HCT116 (cell line): Measurements from ENCODE around the gene ALDH8A1. TPM values are rescaled to one million over a fixed set of nuclear protein-coding genes. Genes with fewer than 3 reads are reported as not detected.

Experiments
- ATAC-seq: fragments of 200-7000 bp; cut with Tn5 transposase; 2 replicates; pipeline ENCODE4 v1.9.1; 2020; ENCODE audit warnings: mild to moderate bottlenecking, moderate library complexity
- Bru-seq: library from RNA; stranded (reverse); fragments of 400-500 nt; gene quantifications from one replicate; lab custom pipeline; 2021; lab: Mats Ljungman, UMichigan
- BruChase-seq, 2 experiments: library from RNA; stranded (reverse); fragments of 400-500 nt; gene quantifications; one replicate each; lab custom pipeline; 2021; lab: Mats Ljungman, UMichigan
- BruUV-seq: library from RNA; stranded (reverse); fragments of 400-500 nt; replicated peaks from 2 replicates; lab custom pipeline; 2021; lab: Mats Ljungman, UMichigan
- CTCF ChIA-PET: fragments of 300-600 bp; sonication (Branson Sonifier 250); formaldehyde crosslinking; loops from one replicate; lab custom pipeline; 2021; ENCODE audit warnings: antibody characterized with exemption; lab: Charles Lee
- POLR2A ChIA-PET: fragments of 300-600, 350-600 bp; sonication (Branson Sonifier 250); formaldehyde crosslinking; loops from one replicate; lab custom pipeline; 2021; ENCODE audit warnings: antibody characterized with exemption; lab: Charles Lee
- RAD21 ChIA-PET, 2 experiments: fragments of 300-600 bp; sonication (Branson Sonifier 250); formaldehyde crosslinking; loops; one replicate each; lab custom pipeline; 2023; ENCODE audit warnings: low total read pairs in 2 of 2; ENCODE audit not compliant: uncharacterized antibody in 2 of 2, unreplicated experiment in 2 of 2, low non-redundant PET in 1 of 2; lab: Charles Lee
- DNase-seq: peaks from one replicate; pipeline ENCODE4 v3.0.0-alpha.2; 2010; ENCODE audit warnings: low read depth, low spot score
- H2AFZ ChIP-seq: fragments of 200-600 bp; shearing (Covaris generic), sonication (generic); 2 replicates; pipeline ENCODE4 v1.6.1; 2017; ENCODE audit warnings: low read depth, mixed run types, mixed read lengths, antibody characterized with exemption, low read length; ENCODE audit not compliant: poor library complexity, severe bottlenecking
- H3K27ac ChIP-seq: 2 replicates; pipeline ENCODE4 v1.5.1; 2012; ENCODE audit warnings: low read depth, low read length
- H3K27me3 ChIP-seq: fragments of 200-600 bp; sonication (generic); 2 replicates; pipeline ENCODE4 v1.6.1; 2016; ENCODE audit warnings: mixed run types, low read length, mixed read lengths; ENCODE audit not compliant: insufficient read depth
- H3K36me3 ChIP-seq, 2 experiments: fragments of 200-500 bp in 1 of 2; fragments of 200-600 bp in 1 of 2; sonication (Bioruptor generic) in 1 of 2; sonication (generic) in 1 of 2; 2 replicates each; pipeline versions ENCODE4 v1.5.1 to v1.6.1; 2014 to 2016; ENCODE audit warnings: low read length in 2 of 2, inconsistent platforms in 1 of 2, mixed read lengths in 1 of 2, mixed run types in 1 of 2; ENCODE audit not compliant: insufficient read depth in 2 of 2, control insufficient read depth in 1 of 2
- H3K4me1 ChIP-seq, 2 experiments: fragments of 200-600 bp in 1 of 2; sonication (generic) in 1 of 2; 2 replicates each; pipeline versions ENCODE4 v1.5.1 to v1.6.1; 2012 to 2017; ENCODE audit warnings: low read length in 2 of 2, inconsistent platforms in 1 of 2, mild to moderate bottlenecking in 1 of 2, mixed read lengths in 1 of 2, mixed run types in 1 of 2, moderate library complexity in 1 of 2; ENCODE audit not compliant: insufficient read depth in 2 of 2, control insufficient read depth in 1 of 2
- H3K4me2 ChIP-seq: fragments of 200-600 bp; sonication (generic); 2 replicates; pipeline ENCODE4 v1.6.1; 2017; ENCODE audit warnings: mixed run types, low read length, mixed read lengths
- H3K4me3 ChIP-seq, 2 experiments: fragments of 200-600 bp in 1 of 2; sonication (generic) in 1 of 2; replicated peaks in 1 of 2; 2 replicates each; pipeline ENCODE4 v1.5.1; 2011 to 2016; ENCODE audit warnings: low read length in 2 of 2, control low read depth in 1 of 2, low read depth in 1 of 2, mild to moderate bottlenecking in 1 of 2, mixed read lengths in 1 of 2, mixed run types in 1 of 2
- H3K79me2 ChIP-seq: fragments of 200-600 bp; sonication (generic); 2 replicates; pipeline ENCODE4 v1.6.1; 2017; ENCODE audit warnings: mild to moderate bottlenecking, mixed run types, low read length, moderate library complexity, mixed read lengths; ENCODE audit not compliant: insufficient read depth
- H3K9ac ChIP-seq: fragments of 200-600 bp; sonication (generic); 2 replicates; pipeline ENCODE4 v1.6.1; 2016; ENCODE audit warnings: low read length, mixed read lengths
- H3K9me2 ChIP-seq: fragments of 200-600 bp; sonication (generic), shearing (Covaris generic); 2 replicates; pipeline ENCODE4 v1.6.1; 2017; ENCODE audit warnings: mixed run types, mild to moderate bottlenecking, moderate library complexity; ENCODE audit not compliant: insufficient read depth
- H3K9me3 ChIP-seq, 2 experiments: fragments of 200-500 bp in 1 of 2; fragments of 200-600 bp in 1 of 2; sonication (Bioruptor generic) in 1 of 2; sonication (generic) in 1 of 2; 2 replicates each; pipeline ENCODE4 v1.6.1; 2014 to 2017; ENCODE audit warnings: low read length in 2 of 2, mixed read lengths in 2 of 2, inconsistent platforms in 1 of 2, low read depth in 1 of 2, mild to moderate bottlenecking in 1 of 2, mixed run types in 1 of 2, moderate library complexity in 1 of 2; ENCODE audit not compliant: control insufficient read depth in 1 of 2, insufficient read depth in 1 of 2
- H4K20me1 ChIP-seq: fragments of 200-600 bp; sonication (generic), shearing (Covaris generic); 2 replicates; pipeline ENCODE4 v1.6.1; 2017; ENCODE audit warnings: mixed run types, mild to moderate bottlenecking, moderate library complexity; ENCODE audit not compliant: insufficient read depth
- ATF3 ChIP-seq: IDR thresholded peaks from 2 replicates; pipeline ENCODE4 v1.6.1; 2012
- CEBPB ChIP-seq: IDR thresholded peaks from 2 replicates; pipeline ENCODE4 v1.6.1; 2012; ENCODE audit warnings: low read depth
- CTCF ChIP-seq, 3 experiments: fragments of 200-600 bp in 1 of 3; sonication (generic) in 1 of 3; IDR thresholded peaks in 2 of 3; conservative IDR thresholded peaks in 1 of 3; 2 replicates each; pipeline ENCODE4 v1.5.1; 2012 to 2017; ENCODE audit warnings: low read depth in 2 of 3, low read length in 2 of 3, antibody characterized with exemption in 1 of 3, borderline replicate concordance in 1 of 3, control low read depth in 1 of 3, mild to moderate bottlenecking in 1 of 3, mixed read lengths in 1 of 3, mixed run types in 1 of 3, moderate library complexity in 1 of 3; ENCODE audit not compliant: insufficient read depth in 1 of 3
- ELF1 ChIP-seq: IDR thresholded peaks from 2 replicates; pipeline ENCODE4 v1.6.1; 2012; ENCODE audit warnings: low read depth, borderline replicate concordance
- EZH2 ChIP-seq: fragments of 200-600 bp; sonication (generic); IDR thresholded peaks from 2 replicates; pipeline ENCODE4 v1.6.1; 2017; ENCODE audit warnings: antibody characterized with exemption, mixed run types
- EZH2phosphoT487 ChIP-seq: fragments of 200-600 bp; IDR thresholded peaks from 2 replicates; pipeline ENCODE4 v1.6.1; 2018; ENCODE audit warnings: antibody characterized with exemption, borderline replicate concordance
- JUND ChIP-seq: IDR thresholded peaks from 2 replicates; pipeline ENCODE4 v1.6.1; 2012
- POLR2A ChIP-seq: IDR thresholded peaks from 2 replicates; pipeline ENCODE4 v1.7.0; 2011; ENCODE audit warnings: borderline replicate concordance; ENCODE audit not compliant: insufficient read depth, insufficient read length; ENCODE audit errors: extremely low read depth
- POLR2AphosphoS5 ChIP-seq: IDR thresholded peaks from 2 replicates; pipeline ENCODE4 v1.6.1; 2011; ENCODE audit warnings: mild to moderate bottlenecking, low read depth, low read length, moderate library complexity
- SP1 ChIP-seq: IDR thresholded peaks from 2 replicates; pipeline ENCODE4 v1.6.1; 2012; ENCODE audit warnings: low read depth
- TCF7L2 ChIP-seq: IDR thresholded peaks from 2 replicates; pipeline ENCODE4 v1.7.0; 2011; ENCODE audit warnings: borderline replicate concordance, inconsistent platforms; ENCODE audit not compliant: insufficient read depth, insufficient read length; ENCODE audit errors: extremely low read depth
- YY1 ChIP-seq: IDR thresholded peaks from 2 replicates; pipeline ENCODE4 v1.6.1; 2011; ENCODE audit warnings: low read length, low read depth, moderate library complexity, mild to moderate bottlenecking; ENCODE audit not compliant: insufficient replicate concordance; ENCODE audit errors: extremely low read depth
- intact Hi-C: fragments of 100-400 bp; cut with micrococcal nuclease; formaldehyde crosslinking; loops from 2 replicates; pipeline ENCODE4 v1.10.0; 2022
- long read RNA-seq: library from polyadenylated mRNA; unstranded; transcript quantifications from one replicate; pipeline ENCODE4 v2.0.0, GENCODE V29; 2021; ENCODE audit not compliant: unreplicated experiment
- polyA plus RNA-seq: library from polyadenylated mRNA; unstranded; fragments of >200 nt; gene quantifications from 2 replicates; pipeline ENCODE4 v1.2.1, GENCODE V29; 2012; ENCODE audit warnings: missing spikeins
- total RNA-seq: library from RNA; stranded (reverse); gene quantifications from one replicate; pipeline ENCODE4 v1.2.1, GENCODE V29; 2021; ENCODE audit not compliant: unreplicated experiment

The ALDH8A1 gene
- total RNA-seq (1.4 TPM), Bru-seq, nascent RNA (percentile 47 among the genes with signal in this experiment), BruChase-seq, experiment 1, labeled RNA remaining after a 6-hour chase (percentile 66 among the genes with signal in this experiment), BruChase-seq, experiment 2, labeled RNA remaining after a 2-hour chase (percentile 61 among the genes with signal in this experiment)
- polyA plus RNA-seq = 1.2 and 2.3 TPM in 2 replicates
- long read RNA-seq = 0 reads

GRCh38 chr6:134949927-134950326 lies at the start of gene ALDH8A1:
Gene ALDH8A1, minus strand, starts transcription at chr6:134950101. Its CDS starts 48 bp downstream, at chr6:134950053.
- no peaks in the 10 kb centered on the region for H3K9me2 ChIP-seq
- TF ChIP-seq EZH2 (no peak), POLR2A (no peak), EZH2phosphoT487 (no peak), ELF1 (no peak), SP1 (no peak), YY1 (no peak), CTCF (IDR thresholded peaks at IDR 0.05 in 2 of 3, conservative IDR thresholded peaks at IDR 0.05 in 1 of 3; ENCODE audit: borderline replicate concordance in 1 of 3, insufficient read depth in 1 of 3, low read depth in 2 of 3, low read length in 2 of 3) (no peak), CEBPB (no peak), JUND (no peak), TCF7L2 (no peak), ATF3 (no peak), POLR2AphosphoS5 (no peak)
- no peaks in the 10 kb centered on the region for H3K79me2 ChIP-seq
- RAD21 ChIA-PET = no interaction called here
- H3K4me3 ChIP-seq = no peak within 1 kb of the TSS
- H4K20me1 ChIP-seq = no peaks in the 10 kb centered on the region
- H3K27me3 ChIP-seq = no peaks in the 10 kb centered on the region
- no peak within 1 kb of the TSS for H2AFZ ChIP-seq
- intact Hi-C loops = loop anchor here (10.0 kb wide), 1 partner anchor 305 kb away; no protein-coding TSS in a partner anchor
- H3K27ac ChIP-seq = no peak within 1 kb of the TSS
- ATAC-seq (no peak), DNase-seq (no peak)
- H3K4me2 ChIP-seq = no peak within 1 kb of the TSS
- no peaks in the 10 kb centered on the region for H3K36me3 ChIP-seq
- no TSS peak for BruUV-seq
- no peaks in the 10 kb centered on the region; a peak in 1 of 4 replicates for H3K4me1 ChIP-seq
- no peak within 1 kb of the TSS for H3K9ac ChIP-seq
- POLR2A ChIA-PET = no interaction called here
- no peaks in the 10 kb centered on the region; a peak in 1 of 4 replicates for H3K9me3 ChIP-seq
- CTCF ChIA-PET = interaction anchor here (4.8 kb wide), 1 partner anchor 10 kb away, joined by 28 read pairs; no protein-coding TSS in a partner anchor
